Body of pancreas (tissue), 4 donors: ENCODE results near the gene MPP4. TPM values are rescaled to one million over a fixed set of nuclear protein-coding genes. Genes with fewer than 3 reads are reported as not detected.
"Not testable (repeated sequence)": the region's sequence is repeated elsewhere in the genome, so short reads cannot be mapped to it uniquely, and the experiment has no call there.

Source experiments
- ATAC-seq: fragments of 150-250 bp; one replicate; pipeline ENCODE4 v1.9.1; 2016
- DNase-seq, 4 donors: peaks; one replicate each; pipeline ENCODE4 v3.0.0-alpha.2; 2019
- H3K27ac ChIP-seq, 4 donors: fragments of 200-600 bp; sonication (generic); 1 replicate in 3 of 4; 2 replicates in 1 of 4; pipeline versions ENCODE4 v1.5.1 to v1.6.1; 2016 to 2019; ENCODE audit warnings: mild to moderate bottlenecking in 1 of 4, mixed read lengths in 1 of 4, moderate library complexity in 1 of 4
- H3K27me3 ChIP-seq, 2 donors: fragments of 200-600 bp; sonication (generic); one replicate each; pipeline ENCODE4 v1.6.0; 2016; ENCODE audit warnings: mild to moderate bottlenecking in 1 of 2
- H3K36me3 ChIP-seq, 2 donors: fragments of 200-600 bp; sonication (generic); replicated peaks in 1 of 2; 2 replicates each; pipeline ENCODE4 v1.5.1; 2016; ENCODE audit warnings: low read depth in 2 of 2; ENCODE audit not compliant: insufficient read depth in 1 of 2
- H3K4me1 ChIP-seq: fragments of 200-600 bp; sonication (generic); one replicate; pipeline ENCODE4 v1.6.0; 2016
- H3K4me3 ChIP-seq, 2 donors: fragments of 200-600 bp; sonication (generic); 1 replicate in 1 of 2; 2 replicates in 1 of 2; pipeline ENCODE4 v1.5.1; 2016 to 2019
- H3K9me3 ChIP-seq, 3 donors: fragments of 200-600 bp; sonication (generic); 1 replicate in 2 of 3; 2 replicates in 1 of 3; pipeline ENCODE4 v1.5.1; 2016
- CTCF ChIP-seq, 7 experiments: fragments of 450-650 bp in 4 of 7; fragments of 200-600 bp in 3 of 7; sonication (generic) in 3 of 7; IDR thresholded peaks; one replicate each; pipeline ENCODE4 v1.5.1; 2016 to 2019; ENCODE audit warnings: antibody characterized with exemption in 7 of 7
- POLR2A ChIP-seq, 3 donors: fragments of 450-650 bp; IDR thresholded peaks; one replicate each; pipeline ENCODE4 v1.6.1; 2016; ENCODE audit warnings: antibody characterized with exemption in 3 of 3, mild to moderate bottlenecking in 2 of 3
- WGBS, 2 donors: methylation state at CpG; one replicate each; pipeline ENCODE4 v1.1.5; 2017; 5-methylcytosine and 5-hydroxymethylcytosine counted together
- intact Hi-C: fragments of 100-400 bp; cut with DNase I; formaldehyde crosslinking; loops from one replicate; pipeline ENCODE4 v1.15.1; 2023
- total RNA-seq, 2 donors: library from RNA; depleted of rRNA; stranded (reverse); fragments of >200 nt; gene quantifications; one replicate each; pipeline ENCODE4 v1.1.0, GENCODE V29; 2016

Gene MPP4
- total RNA-seq, 2 donors from 2014 or later: not detected

- 59 to 69% methylated on average over 4 of the region's 4 CpGs for WGBS, 2 donors
- no peak for TF ChIP-seq POLR2A (IDR thresholded peaks at IDR 0.05)
- TF ChIP-seq CTCF (IDR thresholded peaks at IDR 0.05): no peak
- Histone ChIP-seq H3K4me1 (no peaks in the 10 kb centered on the region), H3K27ac (no peak overlapping the region), H3K27me3 (no peaks in the 10 kb centered on the region), H3K9me3 (no peaks in the 10 kb centered on the region), H3K4me3 (no peak overlapping the region), H3K36me3 (no peaks in the 10 kb centered on the region)
- DNase-seq (no peak), ATAC-seq (no peak)
- intact Hi-C loops: no loop called here
These were observed 23.0 kb downstream of the MPP4 start for GRCh38 chr2:201675454-201675853.

DNA sequence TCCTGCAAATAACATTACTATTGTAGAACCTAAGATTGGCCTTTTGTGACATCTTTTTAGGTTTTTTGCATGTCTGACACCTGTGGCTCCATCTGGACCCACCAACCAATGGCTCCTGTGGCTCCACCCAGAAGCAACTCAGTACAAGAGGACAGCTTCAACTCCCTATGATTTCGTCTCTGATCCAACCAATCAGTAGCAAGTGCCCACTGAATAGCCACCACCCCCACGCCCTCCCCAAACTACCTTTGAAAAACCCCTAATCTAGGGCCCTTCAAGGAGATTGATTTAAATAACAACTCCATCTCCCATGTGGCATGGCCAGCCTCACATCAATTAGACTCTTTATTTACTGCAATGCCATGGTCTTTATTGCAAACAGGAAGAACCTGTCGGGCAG is 23.6 kb downstream of the MPP4 start:
- no peak overlapping the region for H3K4me3 ChIP-seq
- TF ChIP-seq POLR2A (IDR thresholded peaks at IDR 0.05) (no peak), CTCF (IDR thresholded peaks at IDR 0.05) (no peak)
- no peak overlapping the region for H3K27ac ChIP-seq
- H3K27me3 ChIP-seq: no peaks in the 10 kb centered on the region
- H3K9me3 ChIP-seq: no peaks in the 10 kb centered on the region
- intact Hi-C loops: no loop called here
- 55 to 66% methylated on average over 3 of the region's 3 CpGs for WGBS, 2 donors
- no peaks in the 10 kb centered on the region for H3K4me1 ChIP-seq
- DNase-seq (no peak), ATAC-seq (no peak)
- no peaks in the 10 kb centered on the region for H3K36me3 ChIP-seq

- WGBS, 2 donors: 50 to 65% methylated on average over 3 of the region's 3 CpGs
- H3K36me3 ChIP-seq: no peaks in the 10 kb centered on the region
- no peak for TF ChIP-seq POLR2A (IDR thresholded peaks at IDR 0.05)
- TF ChIP-seq CTCF (IDR thresholded peaks at IDR 0.05): no peak
- H3K4me3 ChIP-seq: no peak overlapping the region
- no peak for DNase-seq
- no peaks in the 10 kb centered on the region for H3K9me3 ChIP-seq
- no peak for ATAC-seq
- no peaks in the 10 kb centered on the region for H3K4me1 ChIP-seq
- intact Hi-C loops: no loop called here
- H3K27ac ChIP-seq: no peak overlapping the region
- no peaks in the 10 kb centered on the region for H3K27me3 ChIP-seq
These were observed 24.1 kb downstream of the MPP4 start for GRCh38 chr2:201674298-201674697.

- no peaks in the 10 kb centered on the region for H3K36me3 ChIP-seq
- WGBS, 2 donors: 70 to 80% methylated on average over 2 of the region's 2 CpGs
These were observed 24.9 kb downstream of the MPP4 start for GRCh38 chr2:201673546-201673945.

GRCh38 chr2:201671205-201671604 is 27.2 kb downstream of the MPP4 start:
- H3K27ac ChIP-seq, H3K27me3 ChIP-seq, ATAC-seq, H3K4me1 ChIP-seq, H3K36me3 ChIP-seq, H3K9me3 ChIP-seq, H3K4me3 ChIP-seq, intact Hi-C loops, DNase-seq: not testable (repeated sequence)
- 55 to 94% methylated on average over 2 to 4 of the region's 4 CpGs for WGBS, 2 donors

More at GRCh38 chr2:201673546-201673945, 24.9 kb downstream of the MPP4 start:
- no peaks in the 10 kb centered on the region for H3K27me3 ChIP-seq
- no peaks in the 10 kb centered on the region for H3K4me1 ChIP-seq
- H3K27ac ChIP-seq: no peak overlapping the region
- no peak for DNase-seq
- H3K9me3 ChIP-seq: no peaks in the 10 kb centered on the region
- no peak for ATAC-seq
- intact Hi-C loops: no loop called here
- no peak overlapping the region for H3K4me3 ChIP-seq
- no peak for TF ChIP-seq POLR2A (IDR thresholded peaks at IDR 0.05)

DNA sequence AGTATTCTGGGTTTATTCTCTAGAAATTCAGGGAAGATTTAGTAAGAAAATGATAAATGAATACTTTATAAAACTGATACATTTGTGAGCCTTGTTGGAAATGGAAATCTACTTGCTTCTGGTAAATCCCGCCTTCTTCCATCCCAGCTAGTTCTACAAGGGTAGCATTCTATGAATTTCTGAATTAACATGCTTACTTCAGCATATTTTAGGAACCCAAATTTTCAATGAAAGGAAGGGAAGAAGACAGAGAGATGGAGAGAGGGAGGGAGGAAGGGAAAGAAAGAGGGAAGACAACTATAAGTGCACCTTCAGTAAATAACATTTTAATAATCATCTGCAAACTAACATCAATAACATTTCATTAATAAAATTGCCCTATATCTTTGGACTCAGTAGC is 28.6 kb downstream of the MPP4 start:
- WGBS, 2 donors: 87 to 93% methylated on average over 1 of the region's 1 CpG
- Histone ChIP-seq H3K27me3 (no peaks in the 10 kb centered on the region), H3K27ac (no peak overlapping the region), H3K4me1 (no peaks in the 10 kb centered on the region), H3K9me3 (no peaks in the 10 kb centered on the region), H3K36me3 (no peaks in the 10 kb centered on the region), H3K4me3 (no peak overlapping the region)
- TF ChIP-seq POLR2A (IDR thresholded peaks at IDR 0.05) (no peak), CTCF (IDR thresholded peaks at IDR 0.05) (no peak)
- ATAC-seq: no peak
- no peak for DNase-seq
- intact Hi-C loops: no loop called here
